Jurkat, Clone E6-1 (cell line): ENCODE data around the gene ZCCHC14. TPM values are rescaled to one million over a fixed set of nuclear protein-coding genes. Genes with fewer than 3 reads are reported as not detected.
A peak's percentile ranks its signal among the peaks of the same experiment; 100 is the strongest.

Experiments used
- DNase-seq: peaks from one replicate; pipeline ENCODE4 v3.0.0-alpha.2; 2011; ENCODE audit warnings: low read depth, low spot score
- H3K4me3 ChIP-seq: 2 replicates; pipeline ENCODE4 v1.5.1; 2011; ENCODE audit warnings: mild to moderate bottlenecking, low read length, control low read depth, moderate library complexity
- polyA plus RNA-seq: library from polyadenylated mRNA; unstranded; fragments of >200 nt; gene quantifications from one replicate; pipeline ENCODE4 v1.2.1, GENCODE V29; 2012; ENCODE audit warnings: missing spikeins; ENCODE audit not compliant: insufficient read length, insufficient read depth

The ZCCHC14 gene
- 3.8 TPM for polyA plus RNA-seq

GRCh38 chr16:87492721-87493607 is at the start of gene ZCCHC14:
TSS of gene ZCCHC14 (minus strand) at chr16:87493024. CDS start at chr16:87492238, 786 bp downstream.
- peak; percentile 96 for DNase-seq
- H3K4me3 ChIP-seq, result peak within 1 kb of the TSS; percentile 62

GRCh38 chr16:87541872-87542234 is 49.0 kb upstream of the ZCCHC14 start:
- H3K4me3 ChIP-seq, result no peak overlapping the region
- DNase-seq, result no peak

GRCh38 chr16:87541147-87541871 is 48.5 kb upstream of the ZCCHC14 start:
- no peak overlapping the region for H3K4me3 ChIP-seq
- no peak for DNase-seq

GRCh38 chr16:87540897-87541146 is 48.0 kb upstream of the ZCCHC14 start:
- DNase-seq, result no peak
- H3K4me3 ChIP-seq, result no peak overlapping the region

GRCh38 chr16:87540072-87540896 is 47.5 kb upstream of the ZCCHC14 start:
- DNase-seq, result no peak
- no peak overlapping the region for H3K4me3 ChIP-seq

GRCh38 chr16:87539113-87539512 is 46.3 kb upstream of the ZCCHC14 start:
- no peak for DNase-seq
- H3K4me3 ChIP-seq, result no peak overlapping the region

GRCh38 chr16:87538594-87538993 is 45.8 kb upstream of the ZCCHC14 start:
- DNase-seq, result no peak
- no peak overlapping the region for H3K4me3 ChIP-seq

GRCh38 chr16:87538160-87538559 is 45.3 kb upstream of the ZCCHC14 start:
- no peak for DNase-seq
- H3K4me3 ChIP-seq, result no peak overlapping the region

- DNase-seq, result no peak
Observed at GRCh38 chr16:87536795-87537142, 43.9 kb upstream of the ZCCHC14 start.

GRCh38 chr16:87535855-87536794 is 43.3 kb upstream of the ZCCHC14 start:
- H3K4me3 ChIP-seq, result no peak overlapping the region
- DNase-seq, result no peak

More at GRCh38 chr16:87536795-87537142, 43.9 kb upstream of the ZCCHC14 start:
- no peak overlapping the region for H3K4me3 ChIP-seq

- no peak overlapping the region for H3K4me3 ChIP-seq
- DNase-seq, result no peak
Observed at GRCh38 chr16:87535457-87535854, 42.6 kb upstream of the ZCCHC14 start.

GRCh38 chr16:87534751-87535150 is 41.9 kb upstream of the ZCCHC14 start:
- H3K4me3 ChIP-seq, result no peak overlapping the region
- DNase-seq, result no peak

- no peak for DNase-seq
- no peak overlapping the region for H3K4me3 ChIP-seq
Observed at GRCh38 chr16:87534030-87534653, 41.3 kb upstream of the ZCCHC14 start.

GRCh38 chr16:87533061-87533460 is 40.2 kb upstream of the ZCCHC14 start:
- no peak for DNase-seq
- no peak overlapping the region for H3K4me3 ChIP-seq

GRCh38 chr16:87531418-87531817 is 38.6 kb upstream of the ZCCHC14 start:
- no peak for DNase-seq
- no peak overlapping the region for H3K4me3 ChIP-seq

GRCh38 chr16:87528690-87529579 is 36.1 kb upstream of the ZCCHC14 start:
- no peak overlapping the region for H3K4me3 ChIP-seq
- no peak for DNase-seq

GRCh38 chr16:87527055-87527724 is 34.4 kb upstream of the ZCCHC14 start:
- no peak for DNase-seq

More at GRCh38 chr16:87527055-87527724, 34.4 kb upstream of the ZCCHC14 start:
- H3K4me3 ChIP-seq, result no peak overlapping the region
